Kidney epithelial cell (primary cell): Measurements from ENCODE around the gene TTLL11. TPM values are rescaled to one million over a fixed set of nuclear protein-coding genes. Genes with fewer than 3 reads are reported as not detected.

Source experiments
- DNase-seq: peaks from one replicate; pipeline ENCODE4 v3.0.0-alpha.2; 2010; ENCODE audit warnings: low read depth
- H3K27me3 ChIP-seq: 2 replicates; pipeline ENCODE4 v1.6.0; 2011; ENCODE audit warnings: low read length; ENCODE audit not compliant: control insufficient read depth, insufficient read depth
- H3K36me3 ChIP-seq: 2 replicates; pipeline ENCODE4 v1.5.1; 2011; ENCODE audit warnings: low read length; ENCODE audit not compliant: control insufficient read depth, insufficient read depth
- H3K4me3 ChIP-seq: 2 replicates; pipeline ENCODE4 v1.5.1; 2011; ENCODE audit warnings: low read depth, mild to moderate bottlenecking, control low read depth, low read length
- total RNA-seq: library from RNA; depleted of rRNA; stranded (reverse); fragments of >200 nt; gene quantifications from 2 replicates; pipeline ENCODE4 v1.2.3, GENCODE V29; 2015
- TF ChIP-seq, protein P1 (sequence below): IDR thresholded peaks from 2 replicates; pipeline ENCODE4 v1.5.1; 2011; ENCODE audit warnings: mild to moderate bottlenecking, moderate library complexity, low read length, control low read depth, inconsistent platforms; ENCODE audit not compliant: insufficient read depth, poor library complexity, severe bottlenecking

The TTLL11 gene
- total RNA-seq, 1 donor from 2014 or later = 4.2 TPM

DNA sequence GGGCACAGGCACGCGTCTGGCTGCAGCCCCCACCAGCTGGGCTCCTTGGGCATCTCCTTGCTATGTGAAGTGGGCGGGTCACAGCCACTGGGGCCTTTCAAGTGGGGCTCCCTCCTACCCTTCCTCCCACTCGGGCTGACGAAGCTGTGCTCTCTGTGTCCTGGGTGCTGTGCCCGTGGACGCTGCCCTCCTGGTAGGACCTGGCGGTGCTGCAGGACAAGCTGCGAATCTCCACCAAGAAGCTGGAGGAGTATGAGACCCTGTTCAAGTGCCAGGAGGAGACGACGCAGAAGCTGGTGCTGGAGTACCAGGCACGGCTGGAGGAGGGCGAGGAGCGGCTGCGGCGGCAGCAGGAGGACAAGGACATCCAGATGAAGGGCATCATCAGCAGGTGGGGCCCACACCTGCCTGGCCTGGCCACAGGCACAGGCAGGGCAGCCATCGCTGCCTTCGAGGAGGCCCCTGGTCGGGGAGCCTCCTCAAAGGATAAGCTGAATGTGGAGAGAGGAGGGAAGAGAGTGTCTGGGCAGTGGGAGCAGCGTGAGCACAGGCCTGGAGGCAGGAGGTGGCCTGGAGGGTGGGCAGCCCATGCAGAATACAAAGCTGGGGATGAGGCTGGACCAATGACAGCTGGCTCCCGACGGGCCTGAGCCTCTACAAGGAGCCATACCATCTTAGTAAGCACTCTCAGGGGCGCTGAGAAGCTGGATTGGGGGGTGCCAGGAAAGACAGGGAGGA is 316.9 kb downstream of the TTLL11 start:
- H3K4me3 ChIP-seq = no peak overlapping the region
- no peak for DNase-seq
- no peaks in the 10 kb centered on the region for H3K27me3 ChIP-seq
- TF ChIP-seq, protein P1, sequence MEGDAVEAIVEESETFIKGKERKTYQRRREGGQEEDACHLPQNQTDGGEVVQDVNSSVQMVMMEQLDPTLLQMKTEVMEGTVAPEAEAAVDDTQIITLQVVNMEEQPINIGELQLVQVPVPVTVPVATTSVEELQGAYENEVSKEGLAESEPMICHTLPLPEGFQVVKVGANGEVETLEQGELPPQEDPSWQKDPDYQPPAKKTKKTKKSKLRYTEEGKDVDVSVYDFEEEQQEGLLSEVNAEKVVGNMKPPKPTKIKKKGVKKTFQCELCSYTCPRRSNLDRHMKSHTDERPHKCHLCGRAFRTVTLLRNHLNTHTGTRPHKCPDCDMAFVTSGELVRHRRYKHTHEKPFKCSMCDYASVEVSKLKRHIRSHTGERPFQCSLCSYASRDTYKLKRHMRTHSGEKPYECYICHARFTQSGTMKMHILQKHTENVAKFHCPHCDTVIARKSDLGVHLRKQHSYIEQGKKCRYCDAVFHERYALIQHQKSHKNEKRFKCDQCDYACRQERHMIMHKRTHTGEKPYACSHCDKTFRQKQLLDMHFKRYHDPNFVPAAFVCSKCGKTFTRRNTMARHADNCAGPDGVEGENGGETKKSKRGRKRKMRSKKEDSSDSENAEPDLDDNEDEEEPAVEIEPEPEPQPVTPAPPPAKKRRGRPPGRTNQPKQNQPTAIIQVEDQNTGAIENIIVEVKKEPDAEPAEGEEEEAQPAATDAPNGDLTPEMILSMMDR = no peak
- H3K36me3 ChIP-seq = peaks cover 3% of the 10 kb centered on the region

DNA sequence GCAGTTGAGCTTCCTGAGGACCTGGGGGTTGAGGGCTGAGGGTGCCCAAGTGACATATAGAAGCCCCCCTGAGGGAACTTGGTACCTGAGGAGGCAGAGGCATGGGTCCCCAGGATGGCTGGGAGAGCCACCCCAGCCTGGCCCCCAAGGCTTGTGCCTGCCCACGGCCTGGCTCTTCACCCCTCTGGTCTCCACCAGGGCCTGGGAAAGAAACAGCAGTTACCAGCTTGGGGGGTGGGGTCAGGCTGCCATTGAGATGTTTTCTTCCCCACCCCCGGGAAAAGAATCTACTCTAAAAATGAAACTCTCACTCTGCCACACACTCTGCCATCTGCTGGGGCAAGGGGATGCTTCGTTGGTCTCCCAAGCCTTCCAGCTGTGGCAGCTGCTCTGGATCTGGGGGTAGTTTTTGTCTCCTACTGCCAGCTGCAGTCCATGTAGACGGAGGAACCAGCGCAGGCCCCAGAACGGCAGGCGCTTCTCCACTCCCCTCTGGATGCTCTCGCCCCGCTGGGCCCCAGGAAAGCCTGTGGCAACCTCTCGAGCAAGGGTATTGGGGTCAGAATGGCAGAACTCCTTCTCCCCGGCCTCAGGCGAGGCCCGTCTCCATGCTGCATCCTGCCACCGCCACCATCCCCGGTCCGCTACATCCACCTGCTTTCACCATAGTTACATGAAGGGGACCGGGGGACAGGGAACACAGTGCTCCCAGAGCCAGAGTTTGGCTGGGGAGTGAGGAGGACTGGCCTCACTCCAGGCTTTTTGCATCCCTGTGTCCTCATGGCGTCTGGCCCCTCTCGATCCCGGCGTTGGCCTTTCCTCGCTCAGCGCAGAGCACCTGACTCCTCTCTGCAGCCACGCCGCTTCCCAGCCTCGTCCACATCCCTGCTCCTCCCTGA is 318.1 kb downstream of the TTLL11 start:
- Histone ChIP-seq H3K36me3 (peaks cover 3% of the 10 kb centered on the region), H3K27me3 (no peaks in the 10 kb centered on the region), H3K4me3 (no peak overlapping the region)
- DNase-seq = no peak
- TF ChIP-seq, protein P1 = no peak

DNA sequence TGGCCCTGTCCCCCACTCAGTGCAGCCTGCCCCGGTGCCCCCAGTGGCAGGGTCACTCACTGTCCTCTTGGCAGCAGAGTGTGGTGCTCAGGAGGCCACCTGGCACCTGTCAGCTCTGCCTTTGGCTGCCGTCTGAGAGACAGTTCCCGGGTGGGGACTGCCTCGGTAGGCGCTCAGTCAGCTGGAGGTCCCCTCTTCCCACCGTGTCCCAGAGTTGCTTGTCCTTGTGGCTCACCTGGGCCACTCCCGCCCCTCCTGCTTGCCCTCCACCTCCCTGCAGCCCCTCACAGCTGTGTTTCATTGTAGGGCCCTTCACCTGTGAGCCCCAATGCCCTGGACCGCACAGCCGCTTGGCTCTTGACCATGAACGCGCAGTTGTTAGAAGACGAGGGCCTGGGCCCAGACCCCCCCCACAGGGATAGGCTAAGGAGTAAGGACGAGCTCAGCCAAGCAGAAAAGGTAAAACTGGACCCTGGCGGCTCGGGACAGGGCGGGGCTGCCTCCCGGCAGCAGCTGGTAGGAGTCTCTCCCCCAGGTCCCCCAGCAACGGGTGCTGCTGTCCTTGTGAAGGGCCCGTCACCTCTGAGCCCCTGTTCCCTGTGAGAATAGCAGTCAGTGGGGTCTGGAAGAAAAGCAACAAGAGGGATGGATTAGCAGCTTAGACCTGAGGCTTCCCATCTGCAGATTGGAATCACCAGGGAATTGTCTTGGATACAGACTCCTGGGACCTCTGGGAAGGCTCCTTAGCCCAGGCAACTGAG is 319.0 kb downstream of the TTLL11 start:
- no peak for DNase-seq
- no peaks in the 10 kb centered on the region for H3K27me3 ChIP-seq
- peaks cover 3% of the 10 kb centered on the region for H3K36me3 ChIP-seq
- no peak overlapping the region for H3K4me3 ChIP-seq
- TF ChIP-seq, protein P1 = no peak

DNA sequence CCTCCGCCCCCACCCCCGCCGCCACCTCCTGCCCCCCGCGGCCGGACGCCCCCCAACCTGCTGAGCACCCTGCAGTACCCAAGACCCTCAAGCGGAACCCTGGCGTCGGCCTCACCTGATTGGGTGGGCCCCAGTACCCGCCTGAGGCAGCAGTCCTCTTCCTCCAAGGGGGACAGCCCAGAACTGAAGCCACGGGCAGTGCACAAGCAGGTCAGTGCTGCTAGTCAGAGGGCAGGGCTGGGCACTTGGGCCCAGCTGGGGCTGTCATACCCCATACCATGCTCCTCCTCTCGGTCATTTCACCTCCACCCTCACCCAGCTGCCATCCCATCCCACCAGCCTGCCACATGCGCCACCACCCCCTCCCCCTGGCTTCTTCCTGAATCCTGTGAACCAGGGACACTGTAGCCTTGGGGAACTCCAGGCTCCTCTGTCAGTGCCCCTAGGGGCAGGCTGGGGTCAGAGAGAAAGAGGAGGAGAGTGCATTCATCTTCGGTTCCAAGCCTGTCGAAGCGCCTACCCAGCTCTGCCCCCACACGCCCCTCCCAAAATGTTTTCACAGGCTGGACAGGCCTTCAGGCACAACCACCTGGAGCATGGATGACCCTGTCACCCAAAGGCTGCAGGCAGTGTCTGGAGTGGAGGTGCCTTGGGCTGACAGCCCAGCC is 319.7 kb downstream of the TTLL11 start:
- DNase-seq = no peak
- Histone ChIP-seq H3K27me3 (no peaks in the 10 kb centered on the region), H3K36me3 (peaks cover 3% of the 10 kb centered on the region), H3K4me3 (no peak overlapping the region)
- TF ChIP-seq, protein P1 = no peak

DNA sequence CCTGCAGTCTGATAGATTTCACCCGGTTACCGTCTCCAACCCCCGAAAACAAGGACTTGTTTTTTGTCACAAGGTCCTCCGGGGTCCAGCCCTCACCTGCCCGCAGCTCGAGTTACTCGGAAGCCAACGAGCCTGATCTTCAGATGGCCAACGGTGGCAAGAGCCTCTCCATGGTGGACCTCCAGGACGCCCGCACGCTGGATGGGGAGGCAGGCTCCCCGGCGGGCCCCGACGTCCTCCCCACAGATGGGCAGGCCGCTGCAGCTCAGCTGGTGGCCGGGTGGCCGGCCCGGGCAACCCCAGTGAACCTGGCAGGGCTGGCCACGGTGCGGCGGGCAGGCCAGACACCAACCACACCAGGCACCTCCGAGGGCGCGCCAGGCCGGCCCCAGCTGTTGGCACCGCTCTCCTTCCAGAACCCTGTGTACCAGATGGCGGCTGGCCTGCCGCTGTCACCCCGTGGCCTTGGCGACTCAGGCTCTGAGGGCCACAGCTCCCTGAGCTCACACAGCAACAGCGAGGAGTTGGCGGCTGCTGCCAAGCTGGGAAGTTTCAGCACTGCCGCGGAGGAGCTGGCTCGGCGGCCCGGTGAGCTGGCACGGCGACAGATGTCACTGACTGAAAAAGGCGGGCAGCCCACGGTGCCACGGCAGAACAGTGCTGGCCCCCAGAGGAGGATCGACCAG is 320.4 kb downstream of the TTLL11 start:
- Histone ChIP-seq H3K4me3 (no peak overlapping the region), H3K27me3 (no peaks in the 10 kb centered on the region), H3K36me3 (peaks cover 3% of the 10 kb centered on the region)
- TF ChIP-seq, protein P1 = no peak
- no peak for DNase-seq
